ENCODE results near the gene HLA-A. TPM values are rescaled to one million over a fixed set of nuclear protein-coding genes. Genes with fewer than 3 reads are reported as not detected.

The HLA-A gene
- polyA plus RNA-seq, 1 donor (not counting 4 experiments of a cell fraction or from before 2014, with no cell fraction given) = 401 TPM

- Histone ChIP-seq H4K20me1 (ENCODE audit: control insufficient read depth, extremely low read depth, insufficient read depth, low read length) (no peaks in the 10 kb centered on the region), H3K79me2 (ENCODE audit: control insufficient read depth, insufficient read depth, low read length) (no peaks in the 10 kb centered on the region), H3K9me3 (ENCODE audit: control insufficient read depth, low read depth, low read length) (no peaks in the 10 kb centered on the region), H3K36me3 (ENCODE audit: control insufficient read depth in 2 of 2, extremely low read depth in 1 of 2, insufficient read depth in 2 of 2, low read length in 2 of 2) (no peaks in the 10 kb centered on the region), H3K27me3 (ENCODE audit: control insufficient read depth, extremely low read depth, insufficient read depth, low read length) (peaks cover 10% of the 10 kb centered on the region), H2AFZ (ENCODE audit: control insufficient read depth, low read length) (no peak overlapping the region), H3K4me2 (ENCODE audit: control insufficient read depth, extremely low read depth, insufficient read depth, low read depth, low read length) (no peak overlapping the region), H3K9ac (ENCODE audit: control insufficient read depth, extremely low read depth, insufficient read depth, low read length) (no peak overlapping the region), H3K4me1 (ENCODE audit: control insufficient read depth, extremely low read depth, insufficient read depth, low read length) (no peaks in the 10 kb centered on the region), H3K9me1 (ENCODE audit: control insufficient read depth, extremely low read depth, insufficient read depth, low read length) (no peaks in the 10 kb centered on the region), H3K27ac (ENCODE audit: control insufficient read depth, insufficient read depth, low read length) (no peak overlapping the region), H3K4me3 (ENCODE audit: control insufficient read depth in 2 of 3, extremely low read depth in 1 of 3, insufficient read depth in 2 of 3, low read depth in 1 of 3, low read length in 3 of 3) (no peak overlapping the region)
- DNase-seq (ENCODE audit: low read depth, low spot score) (no peak), FAIRE-seq (no peak)
- TF ChIP-seq CTCF (optimal IDR thresholded peaks at IDR 0.05 in 1 of 3, IDR thresholded peaks at IDR 0.05 in 1 of 3, conservative IDR thresholded peaks at IDR 0.05 in 1 of 3; ENCODE audit: extremely low read depth in 1 of 3, insufficient read depth in 2 of 3, low read length in 3 of 3) (no peak), EZH2 (IDR thresholded peaks at IDR 0.05; ENCODE audit: low read length) (no peak)
- dilution Hi-C loops (cut with MboI; ENCODE audit: extremely low pct_ligation_motif_present, low sequenced_read_pairs) = no loop called here
These were observed 29.5 kb upstream of the HLA-A start for GRCh38 chr6:29912840-29913239.

GRCh38 chr6:29916741-29917140 lies 25.6 kb upstream of the HLA-A start:
- TF ChIP-seq CTCF (optimal IDR thresholded peaks at IDR 0.05 in 1 of 3, IDR thresholded peaks at IDR 0.05 in 1 of 3, conservative IDR thresholded peaks at IDR 0.05 in 1 of 3; ENCODE audit: extremely low read depth in 1 of 3, insufficient read depth in 2 of 3, low read length in 3 of 3) = no peak
- dilution Hi-C loops (cut with MboI; ENCODE audit: extremely low pct_ligation_motif_present, low sequenced_read_pairs) = no loop called here
- Histone ChIP-seq H3K4me1 (ENCODE audit: control insufficient read depth, extremely low read depth, insufficient read depth, low read length) (no peaks in the 10 kb centered on the region), H3K27ac (ENCODE audit: control insufficient read depth, insufficient read depth, low read length) (no peak overlapping the region), H3K9ac (ENCODE audit: control insufficient read depth, extremely low read depth, insufficient read depth, low read length) (no peak overlapping the region), H3K27me3 (ENCODE audit: control insufficient read depth, extremely low read depth, insufficient read depth, low read length) (peaks cover 10% of the 10 kb centered on the region), H3K4me2 (ENCODE audit: control insufficient read depth, extremely low read depth, insufficient read depth, low read depth, low read length) (no peak overlapping the region), H2AFZ (ENCODE audit: control insufficient read depth, low read length) (no peak overlapping the region), H4K20me1 (ENCODE audit: control insufficient read depth, extremely low read depth, insufficient read depth, low read length) (no peaks in the 10 kb centered on the region), H3K4me3 (ENCODE audit: control insufficient read depth in 2 of 3, extremely low read depth in 1 of 3, insufficient read depth in 2 of 3, low read depth in 1 of 3, low read length in 3 of 3) (no peak overlapping the region), H3K9me1 (ENCODE audit: control insufficient read depth, extremely low read depth, insufficient read depth, low read length) (no peaks in the 10 kb centered on the region), H3K36me3 (ENCODE audit: control insufficient read depth in 2 of 2, extremely low read depth in 1 of 2, insufficient read depth in 2 of 2, low read length in 2 of 2) (no peaks in the 10 kb centered on the region), H3K9me3 (ENCODE audit: control insufficient read depth, low read depth, low read length) (no peaks in the 10 kb centered on the region), H3K79me2 (ENCODE audit: control insufficient read depth, insufficient read depth, low read length) (no peaks in the 10 kb centered on the region)
- no peak for DNase-seq (ENCODE audit: low read depth, low spot score)
- no peak for FAIRE-seq

Data from keratinocyte (primary cell).